LNCAP (cell line): ENCODE data around the gene SH2B2.
A peak's percentile ranks its signal among the peaks of the same experiment; 100 is the strongest.

Experiments used
- CTCF ChIP-seq: fragments of 450-650 bp; IDR thresholded peaks from 2 replicates; pipeline ENCODE4 v1.5.1; 2017; ENCODE audit warnings: mild to moderate bottlenecking

Gene SH2B2

DNA sequence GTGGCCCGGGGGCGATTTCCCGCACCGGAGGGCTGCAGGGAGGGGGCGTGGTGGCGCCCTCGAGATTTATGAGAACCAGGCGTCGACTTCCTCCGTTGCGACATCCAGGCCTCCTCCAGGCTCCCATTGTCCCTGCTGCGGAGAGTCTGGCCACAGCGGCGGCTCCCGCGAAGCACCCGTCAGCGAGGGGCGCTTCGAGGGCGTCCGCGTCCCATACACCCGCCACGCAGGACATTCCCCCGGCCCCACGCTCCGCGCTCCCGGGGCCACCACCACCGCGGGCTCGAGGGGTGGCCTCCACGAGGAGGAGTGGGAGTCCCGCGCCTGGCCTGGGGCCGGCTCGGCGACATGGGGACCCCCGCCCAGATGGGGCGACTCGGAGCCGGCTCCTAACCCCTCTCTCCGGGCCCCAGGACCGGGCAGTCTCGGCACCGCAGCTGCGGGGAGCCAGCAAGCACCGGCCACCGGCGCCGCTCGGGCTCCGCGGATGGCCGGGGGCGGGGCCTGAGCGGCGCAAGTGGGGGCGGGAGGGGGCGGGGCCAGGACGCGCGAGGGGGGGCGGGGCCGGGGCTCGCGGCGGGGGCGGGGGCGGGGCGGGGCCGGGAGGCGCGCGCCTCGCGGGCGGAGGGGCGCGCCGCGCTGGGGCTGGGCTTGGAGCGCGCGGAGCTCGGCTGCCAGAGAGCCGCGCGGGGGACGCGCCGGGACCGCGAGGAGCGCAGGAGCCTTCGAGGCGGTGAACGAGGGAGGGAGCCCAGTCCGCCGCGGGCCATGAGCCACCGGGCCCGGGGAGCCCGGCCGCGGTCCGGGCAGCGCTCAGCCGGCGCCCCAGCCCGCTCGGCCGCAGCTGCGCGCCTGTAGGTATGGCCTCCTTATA is at the start of gene SH2B2:
SH2B2 (plus strand) TSS at position 632 of the 874 bp plus-strand sequence. CDS start 13,683 bp downstream, outside the sequence.
- no peak for TF ChIP-seq CTCF

- TF ChIP-seq CTCF = no peak
Observed at GRCh38 chr7:102239206-102239820, 47.4 kb upstream of the SH2B2 start.

DNA sequence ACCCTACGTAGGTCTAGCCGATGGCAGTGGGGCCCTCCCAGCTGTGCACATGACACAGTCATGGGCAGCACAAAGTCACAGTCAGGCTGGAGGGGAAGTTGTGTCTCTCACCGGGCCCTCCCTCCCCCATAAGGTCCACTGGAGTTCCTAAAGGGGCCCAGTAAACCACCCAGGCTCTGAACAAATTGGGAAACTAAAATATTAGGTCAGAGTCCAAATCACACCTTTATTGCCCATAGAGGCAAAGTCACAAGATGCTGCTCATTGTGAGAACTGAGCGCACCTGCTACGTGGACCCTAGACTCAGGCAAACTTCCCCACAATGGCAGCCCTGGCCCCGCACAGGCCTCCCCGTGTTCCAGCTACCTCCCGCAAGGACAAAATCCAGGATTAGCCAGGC is 45.2 kb upstream of the SH2B2 start:
- TF ChIP-seq CTCF = no peak

- no peak for TF ChIP-seq CTCF
Observed at GRCh38 chr7:102244601-102245000, 42.1 kb upstream of the SH2B2 start.

GRCh38 chr7:102248081-102248455 is 38.6 kb upstream of the SH2B2 start:
- no peak for TF ChIP-seq CTCF

- peak; percentile 20 for TF ChIP-seq CTCF
Observed at GRCh38 chr7:102248456-102249395, 37.9 kb upstream of the SH2B2 start.
